Breast epithelium (tissue), 4 donors: ENCODE measurements around the gene MPPE1. TPM values are rescaled to one million over a fixed set of nuclear protein-coding genes. Genes with fewer than 3 reads are reported as not detected.

Source experiments
- DNase-seq, 2 donors: peaks; one replicate each; pipeline ENCODE4 v3.0.0-alpha.2; 2019; ENCODE audit warnings: low spot score in 2 of 2
- H3K27ac ChIP-seq, 2 donors: fragments of 200-600 bp; sonication (generic) in 1 of 2; one replicate each; pipeline ENCODE4 v1.5.1; 2016 to 2019; ENCODE audit warnings: mild to moderate bottlenecking in 1 of 2
- H3K27me3 ChIP-seq, 2 donors: fragments of 200-600 bp; sonication (generic) in 1 of 2; one replicate each; pipeline versions ENCODE4 v1.5.1 to v1.6.0; 2017 to 2019; ENCODE audit warnings: control low read depth in 1 of 2, mild to moderate bottlenecking in 1 of 2
- H3K36me3 ChIP-seq: fragments of 200-600 bp; one replicate; pipeline ENCODE4 v1.5.1; 2019
- H3K4me1 ChIP-seq, 2 donors: fragments of 200-600 bp; sonication (generic); one replicate each; pipeline ENCODE4 v1.5.1; 2016 to 2019; ENCODE audit warnings: control low read depth in 1 of 2
- H3K4me3 ChIP-seq, 3 donors: fragments of 200-600 bp; sonication (generic); 1 replicate in 2 of 3; 2 replicates in 1 of 3; pipeline ENCODE4 v1.5.1; 2016 to 2019; ENCODE audit warnings: mild to moderate bottlenecking in 3 of 3, moderate library complexity in 2 of 3
- H3K9me3 ChIP-seq, 2 donors: fragments of 200-600 bp; sonication (generic) in 1 of 2; one replicate each; pipeline ENCODE4 v1.5.1; 2016 to 2019; ENCODE audit warnings: control low read depth in 1 of 2
- CTCF ChIP-seq, 3 donors: fragments of 450-650 bp; IDR thresholded peaks; one replicate each; pipeline ENCODE4 v1.5.1; 2016 to 2017; ENCODE audit warnings: antibody characterized with exemption in 3 of 3, mild to moderate bottlenecking in 3 of 3, moderate library complexity in 3 of 3
- POLR2A ChIP-seq: fragments of 450-650 bp; IDR thresholded peaks from one replicate; pipeline ENCODE4 v1.6.1; 2016; ENCODE audit warnings: antibody characterized with exemption, mild to moderate bottlenecking, moderate library complexity
- POLR2AphosphoS5 ChIP-seq, 3 donors: sonication (generic); formaldehyde crosslinking; IDR thresholded peaks; one replicate each; pipeline ENCODE4 v1.6.1; 2017; ENCODE audit warnings: antibody characterized with exemption in 3 of 3
- intact Hi-C: fragments of 100-400 bp; cut with DNase I; formaldehyde crosslinking; loops from one replicate; pipeline ENCODE4 v1.15.1; 2023; ENCODE audit warnings: low total_unique reads
- total RNA-seq, 3 donors: library from RNA; depleted of rRNA; stranded (reverse); fragments of >200 nt; gene quantifications; one replicate each; pipeline ENCODE4 v1.1.0, GENCODE V29; 2016

MPPE1 gene
- 10 to 100 TPM; 15.4 to 46.0 (median 31.5) TPM for total RNA-seq

- Histone ChIP-seq H3K4me3 (peak within 1 kb of the TSS; percentile 68 to 92 (median 83)), H3K27ac (peak within 1 kb of the TSS; percentile 100), H3K27me3 (no peaks in the 10 kb centered on the region), H3K36me3 (no peaks in the 10 kb centered on the region), H3K4me1 (no peaks in the 10 kb centered on the region), H3K9me3 (no peaks in the 10 kb centered on the region)
- peak; percentile 81 to 87 for DNase-seq
- intact Hi-C loops, result no loop called here
- TF ChIP-seq CTCF (IDR thresholded peaks at IDR 0.05) (no peak), POLR2AphosphoS5 (IDR thresholded peaks at IDR 0.05) (peak; percentile 74 to 94 (median 84)), POLR2A (peak; percentile 91)
These were observed at the start of gene MPPE1 for GRCh38 chr18:11908182-11909060. TSS of gene MPPE1 (minus strand) at chr18:11908317. CDS start at chr18:11897264, 11,053 bp downstream.

- peak overlapping the region in 1 of 2 donors; percentile 15 for H3K27ac ChIP-seq
- intact Hi-C loops, result no loop called here
- TF ChIP-seq POLR2AphosphoS5 (IDR thresholded peaks at IDR 0.05) (no peak), POLR2A (no peak), CTCF (IDR thresholded peaks at IDR 0.05) (no peak)
- H3K4me3 ChIP-seq, result no peak overlapping the region
- no peaks in the 10 kb centered on the region for H3K4me1 ChIP-seq
- H3K9me3 ChIP-seq, result peaks cover 0 to 13% of the 10 kb centered on the region in 2 donors
- H3K27me3 ChIP-seq, result no peaks in the 10 kb centered on the region
- no peak for DNase-seq
- H3K36me3 ChIP-seq, result no peaks in the 10 kb centered on the region
These were observed 49.5 kb upstream of the MPPE1 start for GRCh38 chr18:11957636-11958035.

- Histone ChIP-seq H3K27me3 (no peaks in the 10 kb centered on the region), H3K36me3 (no peaks in the 10 kb centered on the region), H3K9me3 (peaks cover 0 to 13% of the 10 kb centered on the region in 2 donors), H3K4me1 (no peaks in the 10 kb centered on the region), H3K27ac (peak overlapping the region in 1 of 2 donors; percentile 51), H3K4me3 (no peak overlapping the region)
- TF ChIP-seq POLR2AphosphoS5 (IDR thresholded peaks at IDR 0.05) (no peak), POLR2A (no peak), CTCF (IDR thresholded peaks at IDR 0.05) (no peak)
- no peak for DNase-seq
- intact Hi-C loops, result no loop called here
These were observed 48.5 kb upstream of the MPPE1 start for GRCh38 chr18:11956371-11957308.

- no peaks in the 10 kb centered on the region for H3K36me3 ChIP-seq
- intact Hi-C loops, result no loop called here
- TF ChIP-seq POLR2A, result no peak
- no peak for TF ChIP-seq POLR2AphosphoS5 (IDR thresholded peaks at IDR 0.05)
- no peak for TF ChIP-seq CTCF (IDR thresholded peaks at IDR 0.05)
- no peaks in the 10 kb centered on the region for H3K4me1 ChIP-seq
- H3K4me3 ChIP-seq, result no peak overlapping the region
- H3K27me3 ChIP-seq, result no peaks in the 10 kb centered on the region
- DNase-seq, result no peak
- peak overlapping the region in 1 of 2 donors; percentile 19 for H3K27ac ChIP-seq
- peaks cover 0 to 13% of the 10 kb centered on the region in 2 donors for H3K9me3 ChIP-seq
These were observed 47.3 kb upstream of the MPPE1 start for GRCh38 chr18:11955239-11956029.
